IMR-90 (cell line): ENCODE results near the gene CD6. TPM values are rescaled to one million over a fixed set of nuclear protein-coding genes. Genes with fewer than 3 reads are reported as not detected.
"Not testable (repeated sequence)": the region's sequence is repeated elsewhere in the genome, so short reads cannot be mapped to it uniquely, and the experiment has no call there.

ENCODE experiments used
- ATAC-seq: fragments of 200-7000 bp; cut with Tn5 transposase; 2 replicates; pipeline ENCODE4 v1.9.1; 2020; ENCODE audit warnings: low read depth, mild to moderate bottlenecking, moderate library complexity
- BruUV-seq: library from RNA; stranded (reverse); fragments of 400-500 nt; replicated peaks from 2 replicates; lab custom pipeline; 2021; lab: Mats Ljungman, UMichigan
- CTCF ChIA-PET: fragments of 300-600 bp; formaldehyde crosslinking; extraction: SDS; loops from one replicate; lab custom pipeline; 2021; ENCODE audit warnings: antibody characterized with exemption; lab: Yijun Ruan, JAX
- POLR2A ChIA-PET: fragments of 300-600 bp; sonication (Branson Sonifier 250); formaldehyde crosslinking; loops from one replicate; lab custom pipeline; 2022; ENCODE audit warnings: antibody characterized with exemption; ENCODE audit not compliant: unreplicated experiment; lab: Charles Lee
- DNase-seq: peaks from one replicate; pipeline ENCODE4 v3.0.0; 2013
- H2AFZ ChIP-seq: replicated peaks from 2 replicates; pipeline ENCODE3; 2013; ENCODE audit warnings: low read length, mild to moderate bottlenecking; ENCODE audit not compliant: poor library complexity
- H2AK5ac ChIP-seq: 2 replicates; pipeline ENCODE4 v1.6.1; 2013; ENCODE audit warnings: low read depth, low read length, inconsistent platforms
- H2AK9ac ChIP-seq: replicated peaks from 2 replicates; pipeline ENCODE3; 2013; ENCODE audit warnings: mild to moderate bottlenecking, low read depth, low read length, moderate library complexity; ENCODE audit not compliant: poor library complexity
- H2BK120ac ChIP-seq: 2 replicates; pipeline ENCODE4 v1.6.1; 2013; ENCODE audit warnings: low read depth, low read length, inconsistent platforms
- H2BK15ac ChIP-seq: 3 replicates; pipeline ENCODE4 v1.6.1; 2013; ENCODE audit warnings: low read depth, low read length, inconsistent platforms
- H2BK20ac ChIP-seq: 2 replicates; pipeline ENCODE4 v1.6.1; 2013; ENCODE audit warnings: low read depth, mild to moderate bottlenecking, inconsistent platforms, low read length, moderate library complexity
- H2BK5ac ChIP-seq: 2 replicates; pipeline ENCODE4 v1.6.1; 2013; ENCODE audit warnings: mild to moderate bottlenecking, low read depth, low read length, inconsistent platforms; ENCODE audit not compliant: poor library complexity, severe bottlenecking
- H3K14ac ChIP-seq: replicated peaks from 2 replicates; pipeline ENCODE4 v1.6.1; 2013; ENCODE audit warnings: low read depth, low read length, inconsistent platforms
- H3K18ac ChIP-seq: 2 replicates; pipeline ENCODE4 v1.6.1; 2013; ENCODE audit warnings: low read depth, low read length, control low read depth
- H3K23ac ChIP-seq: 2 replicates; pipeline ENCODE4 v1.6.1; 2013; ENCODE audit warnings: low read depth, low read length, inconsistent platforms
- H3K27ac ChIP-seq: 2 replicates; pipeline ENCODE4 v1.5.1; 2013; ENCODE audit warnings: mild to moderate bottlenecking, control low read depth, low read length; ENCODE audit not compliant: insufficient read depth
- H3K27me3 ChIP-seq: 2 replicates; pipeline ENCODE4 v1.6.1; 2013; ENCODE audit warnings: low read length; ENCODE audit not compliant: control insufficient read depth, insufficient read depth
- H3K36me3 ChIP-seq: 2 replicates; pipeline ENCODE4 v1.6.1; 2013; ENCODE audit warnings: low read length, mixed read lengths; ENCODE audit not compliant: control insufficient read depth, insufficient read depth
- H3K4ac ChIP-seq: 2 replicates; pipeline ENCODE4 v1.6.1; 2013; ENCODE audit warnings: low read depth, low read length, inconsistent platforms
- H3K4me1 ChIP-seq: 2 replicates; pipeline ENCODE4 v1.6.1; 2013; ENCODE audit warnings: low read length, mixed read lengths; ENCODE audit not compliant: control insufficient read depth, insufficient read depth
- H3K4me2 ChIP-seq: 2 replicates; pipeline ENCODE4 v1.6.1; 2013; ENCODE audit warnings: low read depth, mild to moderate bottlenecking, control low read depth, low read length, moderate library complexity
- H3K4me3 ChIP-seq: 2 replicates; pipeline ENCODE4 v1.5.1; 2013; ENCODE audit warnings: low read depth, mild to moderate bottlenecking, control low read depth, low read length, moderate library complexity; ENCODE audit not compliant: insufficient read depth
- H3K56ac ChIP-seq: 2 replicates; pipeline ENCODE4 v1.6.1; 2013; ENCODE audit warnings: low read length, inconsistent platforms; ENCODE audit not compliant: insufficient read depth; ENCODE audit errors: extremely low read depth
- H3K79me1 ChIP-seq, 2 experiments: 2 replicates each; pipeline ENCODE4 v1.6.1; 2013; ENCODE audit warnings: low read length in 2 of 2, inconsistent platforms in 1 of 2, low read depth in 1 of 2
- H3K9ac ChIP-seq: 2 replicates; pipeline ENCODE4 v1.6.1; 2013; ENCODE audit warnings: low read depth, low read length, control low read depth
- H3K9me1 ChIP-seq: 2 replicates; pipeline ENCODE4 v1.6.1; 2013; ENCODE audit warnings: low read length, inconsistent platforms; ENCODE audit not compliant: insufficient read depth
- H3K9me3 ChIP-seq: 2 replicates; pipeline ENCODE4 v1.6.1; 2013; ENCODE audit warnings: low read length; ENCODE audit not compliant: control insufficient read depth, insufficient read depth
- H4K20me1 ChIP-seq: 2 replicates; pipeline ENCODE4 v1.6.1; 2013; ENCODE audit warnings: low read length, inconsistent platforms; ENCODE audit not compliant: insufficient read depth
- H4K5ac ChIP-seq: 2 replicates; pipeline ENCODE4 v1.6.1; 2013; ENCODE audit warnings: mild to moderate bottlenecking, low read depth, low read length, control low read depth
- H4K8ac ChIP-seq, 2 experiments: 2 replicates each; pipeline ENCODE4 v1.6.1; 2013; ENCODE audit warnings: low read depth in 2 of 2, low read length in 2 of 2, control low read depth in 1 of 2, inconsistent platforms in 1 of 2
- H4K91ac ChIP-seq: 2 replicates; pipeline ENCODE4 v1.6.1; 2013; ENCODE audit warnings: low read depth, low read length, inconsistent platforms; ENCODE audit not compliant: insufficient read depth
- WGBS, 2 experiments: methylation state at CpG; one replicate each; pipeline versions ENCODE4 v1.1.5 to v1.1.7; 2013; ENCODE audit warnings: missing lambda C conversion rate in 2 of 2; ENCODE audit not compliant: insufficient read length in 1 of 2; ENCODE audit errors: extremely low coverage in 2 of 2; 5-methylcytosine and 5-hydroxymethylcytosine counted together
- dilution Hi-C: fragments of 300-500 bp; cut with HindIII; formaldehyde crosslinking; loops from one replicate; pipeline ENCODE4 v1.14.3; 2018; ENCODE audit warnings: low sequenced_read_pairs; ENCODE audit not compliant: unreplicated experiment
- in situ Hi-C: fragments of 300-500 bp; cut with MboI; formaldehyde crosslinking; loops from 3 replicates; pipeline ENCODE4 v1.14.3; 2019; ENCODE audit warnings: low sequenced_read_pairs, inconsistent platforms, mixed read lengths
- intact Hi-C: fragments of 100-400 bp; cut with micrococcal nuclease; formaldehyde crosslinking; loops from 2 replicates; pipeline ENCODE4 v1.10.0; 2022
- polyA plus RNA-seq, 3 experiments: library from polyadenylated mRNA; depleted of rRNA; stranded (reverse); fragments of >200 nt; gene quantifications; 2 replicates each; pipeline ENCODE4 v1.2.3, GENCODE V29; 2012; ENCODE audit warnings: low replicate concordance in 1 of 3
- total RNA-seq: library from RNA; depleted of rRNA; stranded (reverse); fragments of >200 nt; gene quantifications from 2 replicates; pipeline ENCODE4 v1.2.3, GENCODE V29; 2012

Gene CD6
- total and polyA plus RNA-seq, 2 of the 4 experiments (the other 2 are of a cell fraction) = not detected

GRCh38 chr11:60974316-60974715, 2.8 kb downstream of the CD6 start:
- H3K23ac ChIP-seq, ATAC-seq, H3K9me3 ChIP-seq, H2AFZ ChIP-seq, H3K9ac ChIP-seq, H4K20me1 ChIP-seq, H3K14ac ChIP-seq, intact Hi-C loops, H2BK120ac ChIP-seq, BruUV-seq, H3K4me2 ChIP-seq, H2BK20ac ChIP-seq, H3K4me1 ChIP-seq, POLR2A ChIA-PET, dilution Hi-C loops, H3K18ac ChIP-seq, H2AK9ac ChIP-seq, H3K79me1 ChIP-seq, CTCF ChIA-PET, H3K27ac ChIP-seq, H3K9me1 ChIP-seq, H2AK5ac ChIP-seq, H4K8ac ChIP-seq, H2BK15ac ChIP-seq, in situ Hi-C loops, H3K4ac ChIP-seq, H4K91ac ChIP-seq, DNase-seq, H3K56ac ChIP-seq, H3K4me3 ChIP-seq, H2BK5ac ChIP-seq, H3K36me3 ChIP-seq, H4K5ac ChIP-seq: not testable (repeated sequence)
- H3K27me3 ChIP-seq = peaks cover 45% of the 10 kb centered on the region
- whole genome bisulfite sequencing, 2 experiments = no CpG with 5 or more reads among the region's 13 CpGs
